ENCODE measurements around the gene GRAP.

DNA sequence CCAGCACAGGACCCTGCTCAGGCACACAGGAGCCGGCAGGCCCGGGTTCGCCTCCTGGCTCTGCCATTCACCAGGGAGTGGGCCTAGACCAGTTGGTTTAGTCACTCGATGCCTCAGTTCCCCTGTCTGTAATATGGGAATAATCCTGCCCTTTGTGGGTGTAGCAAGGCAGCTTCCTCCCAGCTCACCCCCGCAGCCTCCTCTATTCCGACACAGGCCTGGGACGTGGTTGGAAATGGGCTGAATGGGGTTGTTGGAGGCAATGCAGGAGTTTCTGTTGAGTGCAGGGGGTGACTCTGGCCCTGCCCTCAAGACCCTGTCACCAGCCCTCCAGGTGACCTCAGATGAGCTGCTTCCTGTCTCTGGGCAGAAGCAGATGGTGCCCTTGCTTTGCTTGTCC is 75.0 kb downstream of the GRAP start:
- TF ChIP-seq, protein P1, sequence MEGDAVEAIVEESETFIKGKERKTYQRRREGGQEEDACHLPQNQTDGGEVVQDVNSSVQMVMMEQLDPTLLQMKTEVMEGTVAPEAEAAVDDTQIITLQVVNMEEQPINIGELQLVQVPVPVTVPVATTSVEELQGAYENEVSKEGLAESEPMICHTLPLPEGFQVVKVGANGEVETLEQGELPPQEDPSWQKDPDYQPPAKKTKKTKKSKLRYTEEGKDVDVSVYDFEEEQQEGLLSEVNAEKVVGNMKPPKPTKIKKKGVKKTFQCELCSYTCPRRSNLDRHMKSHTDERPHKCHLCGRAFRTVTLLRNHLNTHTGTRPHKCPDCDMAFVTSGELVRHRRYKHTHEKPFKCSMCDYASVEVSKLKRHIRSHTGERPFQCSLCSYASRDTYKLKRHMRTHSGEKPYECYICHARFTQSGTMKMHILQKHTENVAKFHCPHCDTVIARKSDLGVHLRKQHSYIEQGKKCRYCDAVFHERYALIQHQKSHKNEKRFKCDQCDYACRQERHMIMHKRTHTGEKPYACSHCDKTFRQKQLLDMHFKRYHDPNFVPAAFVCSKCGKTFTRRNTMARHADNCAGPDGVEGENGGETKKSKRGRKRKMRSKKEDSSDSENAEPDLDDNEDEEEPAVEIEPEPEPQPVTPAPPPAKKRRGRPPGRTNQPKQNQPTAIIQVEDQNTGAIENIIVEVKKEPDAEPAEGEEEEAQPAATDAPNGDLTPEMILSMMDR (conservative IDR thresholded peaks at IDR 0.05; ENCODE audit: low read depth, low read length): no peak
- no peak for TF ChIP-seq EZH2 (IDR thresholded peaks at IDR 0.05; ENCODE audit: borderline replicate concordance, low read depth, low read length, poor library complexity, severe bottlenecking)
